NCI-H2171 treated with DMSO at 0.1 percent for 48 hours (cell line): ENCODE data around the gene KAZN.

Experiments used
- DNase-seq: peaks from one replicate; lab custom pipeline; 2025; lab: John Stamatoyannopoulos, UW

The KAZN gene

GRCh38 chr1:14773396-14774025 lies 175.0 kb downstream of the KAZN start:
- DNase-seq, result no peak

GRCh38 chr1:14774225-14774624 lies 175.7 kb downstream of the KAZN start:
- no peak for DNase-seq

GRCh38 chr1:14774988-14775387 lies 176.5 kb downstream of the KAZN start:
- no peak for DNase-seq

DNA sequence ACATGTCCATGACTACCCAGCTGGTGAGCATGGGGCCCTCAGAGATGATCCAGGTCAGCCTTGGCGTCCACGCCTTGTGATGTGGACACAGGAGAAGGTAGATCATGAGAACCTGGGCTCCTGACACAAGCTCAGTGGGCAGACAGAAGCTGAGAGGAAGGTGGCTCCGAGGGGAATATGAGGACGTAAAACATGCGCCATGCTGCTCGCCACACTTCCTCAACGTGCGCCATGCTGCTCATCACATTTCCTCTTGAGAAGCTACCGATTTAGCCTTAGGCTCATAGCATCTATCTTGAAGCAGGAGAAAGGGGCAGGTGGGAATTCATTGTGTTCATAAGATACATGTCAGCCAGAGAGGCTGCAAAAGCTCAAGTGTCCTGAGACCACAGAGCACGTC lies 176.9 kb downstream of the KAZN start:
- DNase-seq, result no peak

- no peak for DNase-seq
Measured at GRCh38 chr1:14777516-14778506, 179.3 kb downstream of the KAZN start.

GRCh38 chr1:14778541-14778897 lies 180.0 kb downstream of the KAZN start:
- DNase-seq, result no peak

GRCh38 chr1:14778898-14779865 lies 180.7 kb downstream of the KAZN start:
- DNase-seq, result no peak

DNA sequence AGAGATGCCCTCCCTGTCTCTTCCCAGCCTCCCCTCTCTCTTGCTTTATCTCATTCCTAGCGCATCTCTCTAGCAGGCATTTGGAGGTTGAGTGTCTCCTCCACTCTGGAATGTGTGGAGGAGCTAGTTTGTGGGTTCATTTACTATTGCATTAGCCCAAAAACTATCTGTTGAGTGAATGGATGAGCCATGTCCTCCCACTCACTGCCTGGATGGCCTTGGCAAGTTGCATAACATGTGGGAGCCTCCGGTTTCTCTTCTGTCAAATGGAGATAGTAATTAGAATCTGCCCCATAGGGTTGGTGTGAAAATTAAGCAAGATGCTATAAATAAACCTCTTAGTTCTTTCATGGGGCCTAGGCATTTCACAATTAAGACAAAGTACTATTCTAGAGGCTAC lies 181.8 kb downstream of the KAZN start:
- DNase-seq, result no peak

DNA sequence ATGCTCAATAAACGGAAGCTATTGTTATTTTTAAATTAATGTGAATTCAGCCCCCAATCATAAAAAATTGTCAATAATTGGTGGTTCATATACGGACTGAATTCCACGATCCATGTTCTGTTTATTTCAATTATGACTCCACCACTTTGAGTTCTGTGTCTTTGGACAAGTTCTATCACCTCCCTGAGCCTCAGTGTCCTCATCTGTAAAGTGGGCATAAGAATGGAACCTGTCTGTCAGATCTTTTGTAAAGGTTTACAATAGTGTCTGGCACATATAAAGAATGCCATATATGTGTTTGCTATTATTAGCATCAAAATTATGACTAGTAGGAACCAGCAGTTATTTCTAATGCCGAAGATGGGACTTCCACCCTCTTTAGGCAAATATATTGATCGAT lies 183.3 kb downstream of the KAZN start:
- DNase-seq, result no peak

- DNase-seq, result no peak
Measured at GRCh38 chr1:14782741-14783591, 184.5 kb downstream of the KAZN start.

GRCh38 chr1:14783592-14783886 lies 185.1 kb downstream of the KAZN start:
- no peak for DNase-seq

DNA sequence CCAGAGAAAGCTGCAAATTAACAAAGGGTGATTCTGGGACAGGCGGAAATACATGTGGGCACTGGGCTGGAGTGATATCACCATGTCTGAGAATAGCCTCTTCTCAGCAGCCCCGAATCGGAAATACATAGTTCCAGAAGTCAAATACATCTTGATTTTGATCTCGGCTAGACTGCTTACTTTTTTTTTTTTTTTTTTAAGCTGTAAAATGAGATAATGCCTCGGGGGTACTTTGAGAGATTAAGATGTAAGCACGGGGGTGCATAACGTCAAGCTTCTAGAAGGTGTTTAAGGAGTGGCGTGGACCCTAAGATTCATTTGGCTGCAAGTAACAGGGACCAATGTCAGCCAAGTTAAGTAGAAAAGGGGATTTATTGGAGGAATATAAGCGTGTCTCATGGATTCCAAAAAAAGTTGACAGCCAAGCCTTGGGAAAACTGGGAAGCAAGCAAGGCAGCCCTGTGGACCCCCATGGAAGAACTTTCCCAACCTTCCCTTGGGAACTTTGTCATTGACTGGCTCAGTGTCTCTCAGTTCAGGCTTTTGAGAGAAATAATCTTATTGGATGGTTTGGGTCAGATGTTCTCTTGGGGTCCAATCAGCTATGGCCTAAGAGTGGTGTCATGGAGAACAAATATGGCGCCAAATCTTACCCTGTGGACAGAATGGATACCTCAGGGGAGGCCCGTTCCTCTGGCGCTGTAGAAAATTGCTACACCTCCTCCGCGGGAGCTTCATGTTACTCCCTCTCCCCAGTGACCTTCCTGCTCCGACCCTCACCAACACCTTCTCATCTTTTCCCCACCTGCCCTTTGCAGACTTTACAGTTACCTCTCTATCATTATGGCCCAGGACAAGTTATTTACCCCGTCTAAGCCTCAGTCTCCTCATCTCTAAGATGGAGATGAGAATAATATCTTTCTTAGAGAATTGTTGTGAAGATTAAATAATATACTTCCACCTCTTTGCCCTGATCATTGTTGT lies 186.6 kb downstream of the KAZN start:
- no peak for DNase-seq

DNA sequence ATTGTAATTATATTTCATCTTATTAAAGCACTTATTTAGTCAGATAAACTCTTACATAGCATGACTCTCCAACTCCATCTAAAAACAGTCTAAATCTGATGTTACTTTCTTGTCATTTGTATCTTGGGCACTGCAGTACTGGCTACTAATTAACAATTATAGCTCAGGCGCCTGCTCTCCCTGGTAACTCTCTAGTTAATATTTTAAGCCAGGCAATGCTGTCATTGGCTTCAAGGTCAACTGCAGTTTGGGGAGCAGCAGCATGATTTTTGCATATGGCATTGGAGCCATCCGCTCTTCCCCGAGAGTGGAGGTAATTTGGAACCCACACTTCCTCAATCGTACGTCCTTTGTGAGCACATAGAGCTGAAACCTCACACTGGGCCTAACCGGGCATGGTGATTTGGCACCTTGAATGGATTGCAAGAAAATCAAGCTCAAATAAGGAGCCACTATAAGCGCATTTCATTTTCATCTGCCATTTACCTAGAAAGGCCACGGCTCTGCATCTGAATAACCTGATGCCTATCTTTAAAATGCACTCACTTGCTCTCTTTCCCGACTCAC lies 187.7 kb downstream of the KAZN start:
- DNase-seq, result no peak

DNA sequence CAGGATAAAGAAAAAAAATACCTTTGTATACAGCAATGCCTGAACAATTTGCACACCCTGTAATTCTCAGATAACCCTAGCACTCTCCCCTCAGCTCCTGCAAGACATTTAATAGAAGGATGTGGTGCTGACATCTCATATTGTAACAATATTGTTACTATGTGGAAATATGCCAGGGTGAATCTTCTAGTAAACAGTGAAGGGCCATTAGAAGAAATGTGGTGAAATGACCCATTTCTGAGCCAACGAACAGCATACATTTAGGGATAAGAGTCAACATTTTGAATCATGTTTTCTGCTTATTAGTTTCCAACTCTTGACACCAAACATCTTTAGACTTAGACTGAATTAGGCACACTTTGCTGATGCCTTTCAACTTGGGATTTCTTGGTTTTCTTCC lies 188.2 kb downstream of the KAZN start:
- no peak for DNase-seq

DNA sequence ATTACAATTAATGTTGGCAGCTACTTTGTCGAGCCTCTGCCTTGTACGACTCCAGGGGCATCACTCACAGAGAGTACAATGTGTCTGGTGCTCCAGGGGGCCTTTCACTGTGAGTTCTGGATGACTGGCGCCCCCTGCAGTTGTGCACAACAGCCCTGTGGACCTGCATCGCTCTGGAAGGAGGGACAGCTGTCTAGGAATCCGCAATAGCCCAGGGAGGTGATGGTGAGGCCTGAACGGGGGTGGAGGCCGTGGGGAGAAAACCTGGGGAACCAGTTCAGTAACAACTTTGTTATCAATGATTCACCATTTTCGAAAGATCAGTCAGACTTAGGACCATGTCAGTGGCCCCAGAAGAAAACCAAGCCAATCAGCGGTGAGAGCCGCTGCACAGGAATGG lies 189.1 kb downstream of the KAZN start:
- DNase-seq, result no peak

DNA sequence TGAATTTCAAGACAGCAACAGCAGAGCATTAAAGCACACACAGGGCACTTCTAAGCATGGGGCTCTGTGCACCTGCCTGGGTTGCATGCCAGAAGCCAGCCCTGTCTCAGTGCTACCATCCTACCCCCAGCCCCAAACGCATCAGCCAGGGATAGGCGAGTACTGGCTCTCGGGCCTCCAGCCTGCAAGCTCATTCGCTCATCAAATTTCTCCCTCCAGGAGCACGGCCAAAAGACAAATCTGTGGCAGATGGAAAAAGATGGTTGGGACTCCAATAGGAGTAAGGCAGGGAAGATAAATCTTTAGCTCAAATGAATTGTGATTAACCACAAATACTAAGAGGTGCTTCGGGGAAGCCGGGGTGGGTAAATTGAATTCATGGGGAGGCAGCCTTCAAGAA lies 189.6 kb downstream of the KAZN start:
- DNase-seq, result no peak

DNA sequence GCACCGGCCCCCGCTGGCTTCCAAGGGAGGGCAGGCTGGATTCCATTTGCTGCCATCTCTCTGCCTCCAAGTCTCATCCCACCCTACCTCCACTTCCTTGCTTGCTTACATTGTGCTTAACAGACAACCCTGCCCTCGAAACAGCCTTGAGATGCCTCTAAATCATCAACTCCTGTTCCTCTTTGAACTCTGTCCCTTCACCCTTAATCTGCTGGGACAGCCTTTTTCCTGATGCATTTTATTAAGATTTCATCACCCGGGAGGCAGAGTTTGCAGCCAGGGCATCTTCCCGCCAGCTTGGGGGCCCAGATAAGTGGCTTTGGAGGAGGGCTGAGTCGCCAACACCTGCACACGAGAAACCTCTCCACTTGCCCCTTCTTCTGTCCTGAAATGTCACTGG lies 192.5 kb downstream of the KAZN start:
- no peak for DNase-seq

DNA sequence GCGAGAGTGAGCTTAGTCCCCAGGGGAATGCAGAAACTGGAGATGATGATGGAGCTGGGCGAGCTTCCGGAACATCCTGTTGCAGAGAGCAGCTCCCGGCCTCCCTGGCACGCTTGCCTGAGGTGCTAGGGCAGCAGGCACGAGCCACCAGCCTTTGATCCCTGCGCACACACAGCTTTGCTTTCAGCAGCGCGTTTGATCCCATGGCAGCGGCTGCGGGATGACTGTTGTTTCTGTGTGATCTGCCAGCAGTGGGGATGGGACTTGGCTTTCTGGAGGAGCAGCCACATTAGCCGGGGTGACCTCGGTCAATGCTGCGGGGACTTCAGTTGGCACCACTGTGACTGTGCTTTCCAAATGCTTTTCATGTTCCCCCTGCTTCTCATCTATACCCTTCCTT lies 193.2 kb downstream of the KAZN start:
- no peak for DNase-seq

- no peak for DNase-seq
Measured at GRCh38 chr1:14794136-14794768, 195.8 kb downstream of the KAZN start.

- no peak for DNase-seq
Measured at GRCh38 chr1:14794906-14795305, 196.4 kb downstream of the KAZN start.
